ENCODE measurements around the gene LRP1.

DNA sequence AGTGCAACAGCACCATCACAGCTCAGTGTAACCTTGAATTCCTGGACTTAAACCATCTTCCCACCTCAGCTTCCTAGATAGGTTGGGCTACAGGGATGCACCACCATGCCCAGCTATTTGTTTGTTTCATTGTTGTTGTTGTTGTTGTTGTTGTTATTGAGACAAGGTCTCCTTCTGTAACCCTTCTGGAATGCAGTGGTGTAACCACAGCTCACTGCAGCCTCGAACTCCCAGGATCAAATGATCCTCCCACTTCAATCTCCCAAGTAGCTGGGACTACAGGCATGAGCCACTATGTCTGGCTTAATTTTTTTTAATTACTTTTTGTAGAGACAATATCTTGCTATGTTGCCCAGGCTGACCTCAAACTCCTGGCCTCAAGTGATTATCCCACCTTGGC, 48.5 kb upstream of the LRP1 start:
- TF ChIP-seq, protein P1, sequence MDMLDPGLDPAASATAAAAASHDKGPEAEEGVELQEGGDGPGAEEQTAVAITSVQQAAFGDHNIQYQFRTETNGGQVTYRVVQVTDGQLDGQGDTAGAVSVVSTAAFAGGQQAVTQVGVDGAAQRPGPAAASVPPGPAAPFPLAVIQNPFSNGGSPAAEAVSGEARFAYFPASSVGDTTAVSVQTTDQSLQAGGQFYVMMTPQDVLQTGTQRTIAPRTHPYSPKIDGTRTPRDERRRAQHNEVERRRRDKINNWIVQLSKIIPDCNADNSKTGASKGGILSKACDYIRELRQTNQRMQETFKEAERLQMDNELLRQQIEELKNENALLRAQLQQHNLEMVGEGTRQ (IDR thresholded peaks at IDR 0.05; ENCODE audit: low read depth, low read length) = no peak
- TF ChIP-seq, protein P2, sequence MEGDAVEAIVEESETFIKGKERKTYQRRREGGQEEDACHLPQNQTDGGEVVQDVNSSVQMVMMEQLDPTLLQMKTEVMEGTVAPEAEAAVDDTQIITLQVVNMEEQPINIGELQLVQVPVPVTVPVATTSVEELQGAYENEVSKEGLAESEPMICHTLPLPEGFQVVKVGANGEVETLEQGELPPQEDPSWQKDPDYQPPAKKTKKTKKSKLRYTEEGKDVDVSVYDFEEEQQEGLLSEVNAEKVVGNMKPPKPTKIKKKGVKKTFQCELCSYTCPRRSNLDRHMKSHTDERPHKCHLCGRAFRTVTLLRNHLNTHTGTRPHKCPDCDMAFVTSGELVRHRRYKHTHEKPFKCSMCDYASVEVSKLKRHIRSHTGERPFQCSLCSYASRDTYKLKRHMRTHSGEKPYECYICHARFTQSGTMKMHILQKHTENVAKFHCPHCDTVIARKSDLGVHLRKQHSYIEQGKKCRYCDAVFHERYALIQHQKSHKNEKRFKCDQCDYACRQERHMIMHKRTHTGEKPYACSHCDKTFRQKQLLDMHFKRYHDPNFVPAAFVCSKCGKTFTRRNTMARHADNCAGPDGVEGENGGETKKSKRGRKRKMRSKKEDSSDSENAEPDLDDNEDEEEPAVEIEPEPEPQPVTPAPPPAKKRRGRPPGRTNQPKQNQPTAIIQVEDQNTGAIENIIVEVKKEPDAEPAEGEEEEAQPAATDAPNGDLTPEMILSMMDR (conservative IDR thresholded peaks at IDR 0.05; ENCODE audit: low read depth, low read length) = no peak

All from IMR-90 (cell line).